Measurements from ENCODE around the gene DDX51.
"Not testable (repeated sequence)": the region's sequence is repeated elsewhere in the genome, so short reads cannot be mapped to it uniquely, and the experiment has no call there.

Gene DDX51

DNA sequence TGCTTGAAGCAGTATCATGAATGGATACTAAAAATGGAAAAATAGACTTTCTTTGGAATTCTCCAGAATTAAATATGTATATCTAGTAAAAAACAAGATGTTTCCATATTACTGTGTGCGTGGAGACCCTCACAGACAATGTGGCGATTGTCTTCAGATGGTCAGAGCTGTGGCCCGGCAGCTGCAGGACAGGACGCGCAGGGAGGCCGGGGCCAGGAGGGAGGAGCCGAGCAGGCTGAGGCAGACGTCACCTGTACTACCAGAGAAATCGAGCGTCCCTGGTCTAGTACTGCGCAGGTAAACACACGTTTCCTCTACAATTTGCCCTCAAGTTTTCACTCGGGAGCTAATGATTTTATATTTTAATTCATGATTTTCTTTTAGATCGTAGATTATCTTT is 22.8 kb downstream of the DDX51 start:
- DNase-seq (ENCODE audit: low read depth in 1 of 2, low spot score in 1 of 2): no peak

DNA sequence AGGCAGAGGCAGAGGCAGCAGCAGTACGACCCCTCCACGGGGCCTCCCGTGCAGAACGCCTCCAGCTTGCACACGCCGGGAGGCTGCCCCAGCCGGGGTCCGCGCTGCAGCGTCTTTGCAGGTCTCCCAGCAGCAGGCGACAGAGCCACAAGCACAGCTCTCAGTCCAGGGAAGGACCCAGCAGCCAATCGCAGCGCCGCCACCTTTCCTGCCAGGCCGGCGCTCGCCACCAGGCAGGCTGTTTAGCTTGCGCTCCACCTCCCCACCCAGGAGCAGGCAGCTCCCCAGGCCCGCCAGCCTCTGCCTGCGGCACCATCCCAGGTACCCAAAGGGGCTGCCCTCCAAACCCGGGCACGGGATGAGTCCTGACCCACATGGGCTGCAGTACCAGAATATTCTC is 25.2 kb downstream of the DDX51 start:
- DNase-seq (ENCODE audit: low read depth in 1 of 2, low spot score in 1 of 2): no peak

DNA sequence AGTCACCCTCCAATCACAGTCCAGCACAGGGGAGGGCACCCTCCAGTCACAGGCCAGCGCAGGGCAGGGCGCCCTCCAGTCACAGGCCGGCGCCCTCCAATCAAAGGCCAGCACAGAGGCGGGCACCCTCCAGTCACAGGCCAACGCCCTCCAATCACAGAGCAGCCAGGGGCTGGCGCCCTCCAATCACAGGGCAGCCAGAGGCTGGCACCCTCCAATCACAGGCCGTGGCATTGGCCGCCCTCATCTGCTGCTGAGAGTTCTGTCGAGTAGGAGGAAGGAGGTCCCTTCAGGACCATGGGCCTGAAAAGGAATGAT is 26.6 kb downstream of the DDX51 start:
- no peak for DNase-seq (ENCODE audit: low read depth in 1 of 2, low spot score in 1 of 2)

DNA sequence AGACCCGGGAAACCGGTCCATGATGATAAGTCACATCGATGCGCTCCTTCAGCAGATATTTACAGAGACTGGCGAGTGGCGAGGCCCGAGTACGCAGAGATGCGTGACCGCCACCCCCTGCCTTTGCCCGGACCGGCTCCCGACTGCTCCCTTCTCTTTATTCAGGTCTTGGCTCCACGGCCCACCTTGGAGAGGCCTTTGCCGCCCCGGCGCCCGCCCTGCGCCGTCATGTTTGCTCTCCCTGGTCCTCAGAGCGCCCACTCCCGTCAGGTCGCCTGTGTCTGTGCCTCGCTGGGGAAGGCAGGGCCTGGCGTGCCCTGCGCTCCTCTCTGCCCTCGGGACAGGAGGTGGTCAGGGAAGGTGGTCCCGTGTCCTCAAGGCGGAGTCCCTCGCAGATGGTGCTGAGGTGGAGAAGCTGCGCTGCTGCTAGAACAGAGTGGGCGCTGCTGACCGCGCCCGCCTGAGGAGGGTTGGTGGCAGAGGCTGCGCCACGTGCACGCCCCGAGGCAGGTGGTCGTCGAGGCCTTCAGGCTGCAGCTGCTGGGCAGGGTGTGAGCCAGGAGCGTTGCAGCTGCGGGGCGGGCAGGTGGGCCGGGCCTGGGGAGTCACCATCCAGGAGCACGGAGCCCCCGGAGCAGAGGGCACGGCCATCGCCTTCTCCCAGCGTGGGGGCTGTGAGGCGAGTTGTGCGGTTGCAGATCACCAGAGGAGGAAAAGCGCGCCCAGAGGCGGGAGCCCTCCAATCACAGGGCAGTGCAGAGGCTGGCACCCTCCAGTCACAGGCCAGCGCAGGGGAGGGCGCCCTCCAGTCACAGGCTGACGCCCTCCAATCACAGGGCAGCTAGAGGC is 27.2 kb downstream of the DDX51 start:
- no peak for DNase-seq (ENCODE audit: low read depth in 1 of 2, low spot score in 1 of 2)

DNA sequence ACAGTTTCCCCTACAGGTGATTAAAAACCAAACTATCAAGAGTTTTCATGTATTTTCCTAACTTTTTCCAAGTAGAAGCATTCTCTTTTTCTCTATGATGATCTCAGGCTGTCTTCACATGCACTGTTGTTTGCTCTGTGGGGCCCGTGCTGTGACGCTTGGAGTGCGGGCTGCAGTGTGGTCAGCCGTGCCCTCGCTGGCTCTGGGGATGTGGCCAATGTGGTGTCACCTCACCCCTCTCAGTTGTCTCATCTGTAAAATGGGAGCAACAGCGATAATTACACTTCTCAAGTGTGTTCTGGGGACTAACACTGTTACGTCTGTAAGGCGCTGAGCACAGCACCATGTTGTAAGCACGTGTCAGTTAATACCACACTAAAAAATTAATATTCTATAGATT is 28.6 kb downstream of the DDX51 start:
- DNase-seq (ENCODE audit: low read depth in 1 of 2, low spot score in 1 of 2): no peak

DNA sequence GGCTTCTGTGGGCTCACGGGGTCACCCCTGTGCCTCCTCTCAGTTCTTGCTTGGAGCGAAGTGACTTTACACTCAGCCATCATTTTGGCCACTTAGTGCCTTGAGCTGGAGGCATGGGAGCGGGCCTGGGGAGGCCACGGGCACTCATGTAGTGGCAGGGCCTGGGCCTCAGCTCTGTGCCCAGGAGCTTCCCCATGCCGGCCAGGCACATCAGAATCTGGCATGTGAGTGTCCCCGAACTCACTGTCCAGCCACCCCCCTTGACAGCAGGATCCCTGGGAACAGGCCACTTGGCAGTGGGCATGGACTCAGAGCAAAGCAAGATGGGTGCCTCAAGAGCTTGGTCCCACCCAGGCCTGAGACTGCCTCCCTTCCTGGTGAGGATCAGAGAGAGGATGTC is 29.5 kb downstream of the DDX51 start:
- DNase-seq (ENCODE audit: low read depth in 1 of 2, low spot score in 1 of 2): no peak

DNA sequence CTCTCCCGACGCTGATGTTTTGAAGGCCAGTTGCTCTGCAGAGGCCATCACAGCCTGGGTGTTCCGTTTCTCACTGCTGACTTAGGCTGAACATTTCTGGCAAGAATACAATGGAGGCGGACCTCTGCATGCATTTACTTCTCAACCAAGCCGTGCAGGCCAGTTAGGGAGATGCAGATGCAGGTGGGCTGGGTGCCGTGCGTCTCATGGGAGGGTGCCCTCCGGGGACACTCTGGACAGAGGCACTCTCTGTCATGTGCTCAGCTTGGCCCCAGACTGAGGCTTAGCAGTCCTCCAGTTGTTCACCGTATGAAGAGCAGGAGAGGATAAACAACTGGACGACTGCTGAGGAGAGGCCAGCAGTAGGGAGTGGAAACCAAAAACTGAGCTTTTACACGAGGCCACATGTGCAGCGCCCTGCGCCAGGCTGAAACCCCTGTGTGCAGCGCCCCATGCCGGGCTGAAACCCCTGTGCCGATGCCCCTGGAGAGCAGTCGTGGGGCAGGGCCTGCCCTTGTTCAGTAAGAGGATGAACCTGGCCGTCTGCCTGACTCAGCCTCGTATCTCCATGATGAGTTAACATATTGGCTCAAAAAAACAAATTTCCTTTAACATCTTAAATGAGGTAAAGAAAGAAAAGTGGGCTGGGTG is 32.3 kb downstream of the DDX51 start:
- DNase-seq (ENCODE audit: low read depth in 1 of 2, low spot score in 1 of 2): no peak

DNA sequence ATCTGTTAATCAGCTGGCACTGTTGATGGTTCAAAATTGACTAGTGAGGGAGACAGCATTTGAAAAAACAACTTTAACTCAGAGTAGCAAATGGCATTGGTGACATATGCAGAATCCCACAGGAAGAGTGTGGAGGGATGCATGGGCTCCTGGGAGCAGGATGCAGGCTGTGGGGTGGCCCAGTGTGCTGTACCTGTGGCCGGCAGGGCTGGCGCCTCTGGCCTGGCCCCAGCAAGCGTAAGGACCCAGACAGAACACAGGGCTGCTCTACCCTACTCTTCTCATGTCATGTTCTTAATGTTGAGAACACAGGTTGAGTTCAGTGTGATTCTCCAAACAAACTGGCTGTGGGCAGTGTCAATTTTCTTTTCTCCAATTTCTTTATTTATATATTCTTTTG is 33.4 kb downstream of the DDX51 start:
- DNase-seq (ENCODE audit: low read depth in 1 of 2, low spot score in 1 of 2): no peak

DNA sequence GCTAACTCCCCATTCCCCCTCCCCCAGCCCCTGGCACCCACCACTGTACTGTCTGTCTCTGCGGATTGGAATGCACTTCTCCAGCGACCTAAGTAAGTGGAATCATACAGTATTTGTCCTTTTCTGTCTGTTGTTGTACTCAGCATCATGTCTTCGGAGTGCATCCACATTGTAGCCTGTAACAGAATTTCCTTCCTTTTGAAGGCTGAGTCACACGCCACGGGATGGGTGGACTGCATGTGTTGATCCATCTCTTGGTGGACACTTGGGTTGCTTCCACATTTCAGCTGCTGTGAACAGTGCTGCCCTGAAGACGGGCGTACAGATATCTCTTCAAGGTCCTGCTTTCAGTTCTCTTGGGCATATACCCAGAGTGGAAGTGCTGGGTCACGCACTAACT is 34.4 kb downstream of the DDX51 start:
- no peak for DNase-seq (ENCODE audit: low read depth in 1 of 2, low spot score in 1 of 2)

DNA sequence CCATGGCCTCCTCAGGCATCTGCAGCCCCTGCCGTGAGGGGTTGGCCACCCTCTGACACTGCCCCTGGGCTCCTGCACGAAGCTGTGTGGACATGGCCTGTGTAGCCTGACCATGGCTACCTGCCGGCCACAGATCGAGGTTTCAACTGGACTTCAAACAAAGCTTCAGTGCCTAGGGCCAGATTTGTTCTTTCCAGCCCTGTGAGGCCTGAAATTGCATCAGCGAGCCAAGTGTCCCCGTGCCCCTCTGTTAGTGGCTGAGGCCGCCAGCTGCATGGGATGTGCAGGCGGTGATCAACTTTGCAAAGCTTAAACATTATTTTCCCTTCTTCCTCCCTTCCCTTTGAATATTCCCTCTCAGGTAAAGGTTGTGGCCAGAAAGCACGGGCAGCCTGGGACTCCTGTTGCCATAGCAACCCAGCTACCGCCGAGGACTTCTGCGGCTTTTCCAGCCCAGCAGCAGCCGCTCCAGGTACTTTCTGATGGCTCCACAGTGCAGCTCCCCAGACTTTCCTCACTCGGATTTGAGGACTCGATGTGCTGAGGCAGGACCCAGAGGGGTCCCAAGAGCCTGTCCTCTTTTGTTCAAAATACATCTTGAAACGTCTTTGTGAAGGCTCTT is 35.8 kb downstream of the DDX51 start:
- DNase-seq (ENCODE audit: low read depth in 1 of 2, low spot score in 1 of 2): no peak

DNA sequence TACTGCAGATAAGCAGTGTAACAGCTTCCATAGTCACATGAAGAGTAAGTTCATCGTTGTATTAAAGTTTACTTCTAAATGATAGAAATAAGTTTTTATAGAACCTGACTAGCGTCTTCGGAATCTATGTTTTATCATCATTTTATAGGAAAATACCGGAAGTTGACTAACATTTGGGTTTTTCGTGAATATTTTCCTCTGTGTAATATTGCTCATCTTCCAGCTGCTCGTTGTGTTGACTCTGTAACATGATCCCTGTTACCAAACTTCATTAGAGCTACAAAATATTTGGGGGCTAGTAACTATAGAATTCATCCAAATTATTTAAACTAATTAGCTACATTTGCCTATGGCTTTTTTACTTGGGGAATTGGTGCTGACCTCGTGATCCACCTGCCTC is 37.2 kb downstream of the DDX51 start:
- no peak for DNase-seq (ENCODE audit: low read depth in 1 of 2, low spot score in 1 of 2)

DNA sequence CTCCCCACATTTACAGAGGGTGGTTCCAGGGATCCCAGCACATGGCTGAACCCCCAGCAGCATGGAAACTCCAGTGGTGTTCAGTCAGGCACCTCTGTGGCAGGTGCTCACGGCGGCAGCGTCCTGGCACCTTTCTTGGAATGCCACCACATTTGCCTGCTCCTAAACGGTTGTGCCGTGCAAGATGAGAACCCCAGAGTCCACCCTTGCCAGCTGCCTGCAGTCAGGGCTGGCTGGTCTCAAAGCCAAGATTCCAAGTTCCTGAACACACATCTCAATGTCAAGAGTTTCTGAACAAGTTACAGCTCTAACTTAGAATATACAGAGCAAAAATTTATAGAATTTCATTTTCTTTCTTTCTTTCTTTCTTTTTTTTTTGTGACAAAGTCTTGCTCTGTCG is 38.7 kb downstream of the DDX51 start:
- no peak for DNase-seq (ENCODE audit: low read depth in 1 of 2, low spot score in 1 of 2)

DNA sequence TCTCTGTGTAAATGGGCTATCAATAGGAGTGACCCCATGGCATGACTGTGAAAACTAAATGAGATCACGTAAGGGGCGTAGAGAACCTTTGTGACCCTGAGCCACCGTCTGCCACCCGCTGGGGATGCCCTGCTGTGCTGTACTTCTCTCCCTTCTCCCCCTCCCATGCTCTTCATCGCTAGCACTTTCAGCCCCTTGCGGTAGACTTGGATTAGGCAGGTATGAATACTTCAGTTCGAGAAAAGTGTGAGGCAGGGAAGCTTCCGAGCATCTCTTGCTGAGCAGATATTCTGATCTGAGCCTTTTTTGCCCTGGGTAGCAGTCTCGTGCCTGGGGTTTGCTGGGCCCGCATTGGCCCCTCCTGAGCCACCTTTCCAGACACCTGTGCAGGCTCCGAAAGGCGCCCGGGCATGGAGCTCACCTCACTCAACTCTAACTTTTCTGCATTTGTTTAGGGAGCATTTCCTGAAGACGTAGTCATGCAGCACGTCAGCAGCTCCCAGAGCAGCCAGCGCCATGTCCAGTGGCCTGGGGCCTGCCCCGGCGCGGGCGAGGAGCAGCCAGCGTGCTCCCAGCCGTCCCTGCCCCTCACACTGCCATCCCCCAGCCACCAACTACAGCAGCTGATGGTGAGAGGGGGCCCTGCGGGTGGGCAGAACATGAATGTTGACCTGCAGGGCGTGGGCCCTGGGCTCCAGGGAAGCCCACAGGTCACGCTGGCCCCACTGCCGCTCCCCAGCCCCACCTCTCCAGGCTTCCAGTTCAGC is 40.4 kb downstream of the DDX51 start:
- no peak for DNase-seq (ENCODE audit: low read depth in 1 of 2, low spot score in 1 of 2)

DNA sequence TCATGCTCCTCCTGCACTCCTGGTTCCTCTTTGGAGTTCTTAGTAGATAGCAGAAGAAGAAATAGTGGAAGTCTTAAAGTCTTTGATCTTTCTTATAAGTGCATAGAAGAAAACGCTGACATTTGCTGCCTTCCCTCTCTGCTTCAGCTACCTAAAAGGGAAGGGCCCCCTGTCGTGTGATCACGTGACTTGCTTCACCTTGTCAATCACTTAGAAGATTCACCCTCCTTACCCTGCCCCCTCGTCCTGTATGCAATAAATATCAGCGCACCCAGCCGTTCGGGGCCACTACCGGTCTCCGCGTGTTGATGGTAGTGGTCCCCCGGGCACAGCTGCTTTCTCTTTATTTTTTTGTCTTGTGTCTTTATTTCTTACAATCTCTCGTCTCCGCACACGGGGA is 41.0 kb downstream of the DDX51 start:
- DNase-seq (ENCODE audit: low read depth in 1 of 2, low spot score in 1 of 2): not testable (repeated sequence)

DNA sequence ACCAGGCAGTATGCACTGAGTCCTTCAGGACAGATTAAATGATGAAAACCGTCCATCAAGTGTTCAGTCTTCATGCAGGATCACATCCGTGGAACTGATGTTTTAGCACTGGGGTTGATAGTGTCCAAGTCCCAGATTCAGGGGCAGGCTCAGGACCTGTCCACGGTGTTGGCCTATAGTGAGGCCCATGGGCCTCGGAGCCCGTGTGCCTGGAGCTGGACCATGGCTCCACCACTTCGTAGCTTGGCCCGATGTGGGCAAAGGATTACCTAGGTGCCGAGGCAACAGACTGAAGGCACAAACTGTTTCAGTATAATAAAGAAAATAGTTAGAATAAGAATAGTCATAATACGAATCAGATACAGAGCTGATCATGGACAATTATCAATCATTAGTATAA is 41.8 kb downstream of the DDX51 start:
- DNase-seq (ENCODE audit: low read depth in 1 of 2, low spot score in 1 of 2): no peak

DNA sequence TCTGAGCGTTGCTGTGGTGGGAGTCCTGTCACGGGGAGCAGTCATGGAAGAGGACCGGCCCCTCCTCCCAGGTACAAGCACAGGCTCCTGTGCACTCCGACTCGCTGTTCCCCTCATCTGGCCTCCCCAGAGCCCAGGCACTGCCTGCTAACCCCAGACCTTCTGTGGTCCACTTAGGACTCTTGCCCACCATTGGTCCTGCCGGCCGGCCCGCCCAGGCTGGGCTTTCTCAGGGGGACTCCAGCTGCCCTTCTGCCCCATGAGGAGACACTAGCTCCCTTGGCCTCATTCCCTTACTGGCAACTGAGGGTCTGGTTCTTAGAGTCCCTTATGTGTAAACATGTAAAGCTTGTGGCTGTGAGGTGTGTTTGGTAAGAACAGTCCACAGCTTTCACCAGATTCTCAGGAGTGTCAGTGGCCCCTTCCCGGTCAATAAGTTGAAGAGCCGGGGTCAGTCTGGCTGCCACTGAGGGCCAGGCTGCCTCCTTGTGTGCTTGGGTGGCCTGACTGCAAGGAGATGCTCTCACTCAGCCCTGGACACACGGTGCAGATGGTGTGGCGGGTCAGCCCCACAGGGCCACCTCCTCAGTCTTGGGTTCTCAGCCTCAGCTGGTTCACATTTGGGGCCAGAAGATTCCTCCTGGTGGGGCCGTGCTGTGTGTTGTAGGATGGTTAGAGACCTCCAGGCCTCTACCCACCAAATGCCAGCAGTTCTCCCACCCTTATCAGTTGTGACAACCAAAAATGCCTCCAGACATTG is 43.6 kb downstream of the DDX51 start:
- no peak for DNase-seq (ENCODE audit: low read depth in 1 of 2, low spot score in 1 of 2)

DNA sequence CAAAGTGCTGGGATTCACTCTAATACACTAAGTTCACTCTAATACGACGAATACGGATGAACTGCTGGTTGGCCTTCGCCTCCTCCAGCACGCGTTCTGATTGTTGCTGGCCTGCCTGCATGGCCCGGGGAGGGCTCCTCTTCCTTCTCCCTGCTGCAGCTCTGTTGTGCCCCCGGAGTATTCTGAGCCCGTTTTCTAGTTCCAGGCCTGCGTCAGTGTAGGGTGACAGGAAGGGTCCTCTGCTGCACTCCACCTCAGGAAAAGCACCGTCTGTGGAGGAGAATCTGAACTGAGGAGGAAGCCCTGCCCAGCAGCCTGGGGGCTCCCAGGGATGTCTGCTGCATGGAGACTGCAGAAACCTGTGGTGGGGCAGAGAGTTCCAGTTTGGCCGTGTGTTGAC is 44.4 kb downstream of the DDX51 start:
- no peak for DNase-seq (ENCODE audit: low read depth in 1 of 2, low spot score in 1 of 2)

DNA sequence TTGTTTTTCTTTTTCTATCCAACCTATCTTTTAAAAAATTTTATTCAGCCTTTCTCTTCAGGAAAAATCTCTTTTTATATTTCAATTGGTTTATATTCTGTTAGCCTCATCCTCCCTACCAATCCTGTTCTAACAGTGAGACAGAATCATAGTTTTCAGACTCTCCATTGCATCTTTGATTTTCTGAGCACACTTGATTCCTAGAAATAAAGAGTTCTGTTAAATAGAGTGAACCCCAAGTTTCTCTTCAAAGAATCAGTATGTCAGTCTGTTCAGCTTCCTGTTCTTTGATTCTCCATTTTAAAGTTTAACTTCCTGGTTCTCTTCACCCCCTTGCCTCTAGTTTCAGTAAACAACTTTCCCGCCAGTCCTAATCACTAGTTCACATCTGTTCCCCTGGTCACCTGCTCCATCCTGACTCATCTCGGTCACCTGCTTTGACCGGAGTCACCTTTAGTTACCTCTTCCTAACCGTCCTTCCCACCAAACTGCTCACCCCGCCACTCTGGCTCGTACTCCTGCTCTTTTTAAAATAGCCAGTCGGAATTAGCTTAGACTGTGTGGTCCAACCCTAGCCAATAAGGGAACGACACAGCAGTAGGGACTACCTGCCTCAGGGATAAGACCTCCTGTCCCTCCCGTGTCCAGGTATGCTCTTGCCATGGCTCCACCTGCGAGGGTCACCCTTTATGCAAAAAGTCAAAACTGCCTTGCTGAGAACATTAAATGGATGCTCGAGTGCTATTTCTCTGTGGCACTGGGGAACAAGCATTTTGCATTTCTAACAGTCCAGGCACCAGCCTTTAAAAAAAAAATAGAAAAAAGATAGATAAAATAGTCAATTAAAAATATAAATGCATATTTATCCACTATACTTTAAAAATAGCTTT is 48.4 kb downstream of the DDX51 start:
- no peak for DNase-seq (ENCODE audit: low read depth in 1 of 2, low spot score in 1 of 2)

DNA sequence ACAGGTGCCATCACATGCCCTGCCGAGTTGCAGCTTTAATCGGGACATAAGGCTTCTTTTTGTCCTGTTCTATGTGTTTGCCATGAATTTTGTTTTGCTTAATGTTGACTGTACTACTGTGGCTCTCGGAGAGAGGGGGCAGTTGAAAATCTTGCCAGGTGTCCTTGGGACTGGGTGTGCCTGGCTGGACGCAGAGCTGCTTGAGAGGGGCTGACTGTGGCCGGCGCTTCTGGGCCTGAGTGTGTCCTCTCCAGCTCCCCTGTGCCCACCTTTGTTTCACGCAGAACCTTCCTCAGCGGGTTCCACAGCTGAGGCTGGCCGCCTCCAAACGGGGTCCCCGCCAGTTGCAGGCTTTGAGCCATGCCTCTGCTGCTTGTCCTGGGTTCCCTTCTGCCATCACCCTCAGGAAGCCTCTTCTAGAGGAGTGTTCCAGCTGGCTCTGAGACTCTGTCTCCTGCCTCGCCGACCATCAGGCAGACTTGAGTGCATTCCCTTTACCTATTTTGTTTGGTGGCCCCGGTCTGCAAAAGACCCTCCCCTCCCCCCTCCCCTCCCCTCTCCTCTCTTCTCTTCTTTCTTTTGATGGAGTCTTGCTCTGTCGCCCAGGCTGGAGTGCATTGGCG is 49.7 kb downstream of the DDX51 start:
- no peak for DNase-seq (ENCODE audit: low read depth in 1 of 2, low spot score in 1 of 2)

Data from activated T-helper 1 cell treated with anti-CD3 and anti-CD28 coated beads, Interleukin-2, amount 50 U/mL, for 16 hours (primary cell).